LNCAP (cell line): ENCODE data around the gene BLID.

Experiments
- CTCF ChIP-seq: fragments of 450-650 bp; IDR thresholded peaks from 2 replicates; pipeline ENCODE4 v1.5.1; 2017; ENCODE audit warnings: mild to moderate bottlenecking

BLID gene

GRCh38 chr11:122115524-122116379 is at the start of gene BLID:
Gene BLID, minus strand, starts transcription at chr11:122116215. Its CDS starts 293 bp downstream, at chr11:122115922.
- TF ChIP-seq CTCF: peak; percentile 72

GRCh38 chr11:122163053-122163819 is 47.2 kb upstream of the BLID start:
- TF ChIP-seq CTCF: no peak

GRCh38 chr11:122162095-122162494 is 46.1 kb upstream of the BLID start:
- no peak for TF ChIP-seq CTCF

GRCh38 chr11:122160841-122161590 is 45.0 kb upstream of the BLID start:
- no peak for TF ChIP-seq CTCF

- TF ChIP-seq CTCF: no peak
These were observed 43.8 kb upstream of the BLID start for GRCh38 chr11:122159861-122160260.

GRCh38 chr11:122159173-122159721 is 43.2 kb upstream of the BLID start:
- TF ChIP-seq CTCF: no peak

- no peak for TF ChIP-seq CTCF
These were observed 42.2 kb upstream of the BLID start for GRCh38 chr11:122158171-122158570.
